AG04450 (cell line): ENCODE measurements around the gene PKP1. TPM values are rescaled to one million over a fixed set of nuclear protein-coding genes. Genes with fewer than 3 reads are reported as not detected.

ENCODE experiments used
- CTCF ChIA-PET: fragments of 300-600, 350-600 bp; formaldehyde crosslinking; extraction: SDS; loops from one replicate; lab custom pipeline; 2022; ENCODE audit warnings: antibody characterized with exemption, inconsistent platforms; lab: Charles Lee
- POLR2A ChIA-PET: fragments of 350-600 bp; formaldehyde crosslinking; extraction: SDS; loops from one replicate; lab custom pipeline; 2021; ENCODE audit warnings: antibody characterized with exemption, inconsistent platforms; lab: Yijun Ruan, JAX
- DNase-seq: peaks from one replicate; pipeline ENCODE4 v3.0.0-alpha.2; 2011; ENCODE audit warnings: low read depth, low spot score
- H3K27ac ChIP-seq: one replicate; pipeline ENCODE4 v1.5.1; 2012; ENCODE audit warnings: low read depth, low read length, control low read depth
- H3K27me3 ChIP-seq: one replicate; pipeline ENCODE4 v1.6.0; 2012; ENCODE audit warnings: low read length; ENCODE audit not compliant: control insufficient read depth, insufficient read depth
- H3K4me3 ChIP-seq: 2 replicates; pipeline ENCODE4 v1.5.1; 2011; ENCODE audit warnings: mild to moderate bottlenecking, low read depth, low read length, control low read depth
- H3K9me3 ChIP-seq: 2 replicates; pipeline ENCODE4 v1.5.1; 2012; ENCODE audit warnings: low read length; ENCODE audit not compliant: control insufficient read depth, insufficient read depth
- CTCF ChIP-seq: IDR thresholded peaks from 2 replicates; pipeline ENCODE4 v1.5.1; 2011; ENCODE audit warnings: low read depth, low read length, control low read depth, inconsistent platforms
- polyA plus RNA-seq: library from polyadenylated mRNA; depleted of rRNA; stranded (reverse); fragments of >200 nt; gene quantifications from 2 replicates; pipeline ENCODE4 v1.2.3, GENCODE V29; 2011

Gene PKP1
- polyA plus RNA-seq, 1 experiment = 0.04 TPM

GRCh38 chr1:201277441-201277840 is 5.9 kb upstream of the PKP1 start:
- no peak overlapping the region for H3K4me3 ChIP-seq
- H3K27ac ChIP-seq = no peak overlapping the region
- POLR2A ChIA-PET = interaction anchor here (0.6 kb wide), 1 partner anchor 181 kb away, joined by 6 read pairs; no protein-coding TSS in a partner anchor
- no peak for TF ChIP-seq CTCF
- CTCF ChIA-PET = no interaction called here
- H3K9me3 ChIP-seq = no peaks in the 10 kb centered on the region
- peaks cover 11% of the 10 kb centered on the region for H3K27me3 ChIP-seq
- DNase-seq = no peak

GRCh38 chr1:201279313-201279712 is 4.0 kb upstream of the PKP1 start:
- DNase-seq = no peak
- peaks cover 25% of the 10 kb centered on the region for H3K27me3 ChIP-seq
- no peak for TF ChIP-seq CTCF
- H3K9me3 ChIP-seq = peaks cover 9% of the 10 kb centered on the region; the same call in 1 of the 2 replicates
- POLR2A ChIA-PET = no interaction called here
- CTCF ChIA-PET = no interaction called here
- no peak overlapping the region for H3K4me3 ChIP-seq
- H3K27ac ChIP-seq = no peak overlapping the region

GRCh38 chr1:201280884-201281283 is 2.4 kb upstream of the PKP1 start:
- DNase-seq = no peak
- Histone ChIP-seq H3K9me3 (peaks cover 9% of the 10 kb centered on the region; the same call in 1 of the 2 replicates), H3K27me3 (peaks cover 39% of the 10 kb centered on the region), H3K27ac (no peak overlapping the region), H3K4me3 (no peak overlapping the region)
- ChIA-PET CTCF (interaction anchor here (2.6 kb wide), 1 partner anchor 26 kb away, joined by 13 read pairs; no protein-coding TSS in a partner anchor), POLR2A (no interaction called here)
- TF ChIP-seq CTCF = no peak

GRCh38 chr1:201281573-201281972 is 1.7 kb upstream of the PKP1 start:
- H3K27ac ChIP-seq = no peak overlapping the region
- no peak overlapping the region for H3K4me3 ChIP-seq
- POLR2A ChIA-PET = no interaction called here
- peaks cover 9% of the 10 kb centered on the region; the same call in 1 of the 2 replicates for H3K9me3 ChIP-seq
- no peak for DNase-seq
- peaks cover 45% of the 10 kb centered on the region for H3K27me3 ChIP-seq
- CTCF ChIA-PET = interaction anchor here (2.6 kb wide), 1 partner anchor 27 kb away, joined by 13 read pairs; no protein-coding TSS in a partner anchor
- TF ChIP-seq CTCF = no peak

GRCh38 chr1:201282216-201282615 is 1.1 kb upstream of the PKP1 start:
- Histone ChIP-seq H3K9me3 (peaks cover 9% of the 10 kb centered on the region; the same call in 1 of the 2 replicates), H3K4me3 (no peak overlapping the region), H3K27me3 (peaks cover 48% of the 10 kb centered on the region), H3K27ac (no peak overlapping the region)
- ChIA-PET CTCF (interaction anchor here (0.7 to 2.6 kb wide), 2 partner anchors 28 to 65 kb away, joined by 3 to 13 read pairs; no protein-coding TSS in a partner anchor), POLR2A (no interaction called here)
- DNase-seq = no peak
- no peak for TF ChIP-seq CTCF
